Omental fat pad (tissue), 4 donors: Measurements from ENCODE around the gene HSD3B7. TPM values are rescaled to one million over a fixed set of nuclear protein-coding genes. Genes with fewer than 3 reads are reported as not detected.

ENCODE experiments used
- ATAC-seq: fragments of 150-250 bp; one replicate; pipeline ENCODE4 v1.9.1; 2016; ENCODE audit warnings: mild to moderate bottlenecking, moderate library complexity; ENCODE audit not compliant: low FRiP score
- DNase-seq: peaks from one replicate; pipeline ENCODE4 v3.0.0-alpha.2; 2019; ENCODE audit warnings: low spot score
- small RNA-seq: library from RNA; depleted of rRNA; stranded (forward); fragments of <200 nt; gene quantifications from one replicate; pipeline ENCODE3, GENCODE V24; 2016
- total RNA-seq, 4 donors: library from RNA; depleted of rRNA; stranded (reverse); fragments of >200 nt; gene quantifications; one replicate each; pipeline ENCODE4 v1.1.0, GENCODE V29; 2016
- TF ChIP-seq, protein P1 (sequence below), 3 donors: fragments of 450-650 bp; IDR thresholded peaks; one replicate each; pipeline ENCODE4 v1.5.1; 2016 to 2017; ENCODE audit warnings: antibody characterized with exemption in 3 of 3, mild to moderate bottlenecking in 3 of 3, moderate library complexity in 2 of 3

HSD3B7 gene
- total RNA-seq, 4 donors from 2014 or later = 23.2 to 45.3 (median 33.0) TPM

DNA sequence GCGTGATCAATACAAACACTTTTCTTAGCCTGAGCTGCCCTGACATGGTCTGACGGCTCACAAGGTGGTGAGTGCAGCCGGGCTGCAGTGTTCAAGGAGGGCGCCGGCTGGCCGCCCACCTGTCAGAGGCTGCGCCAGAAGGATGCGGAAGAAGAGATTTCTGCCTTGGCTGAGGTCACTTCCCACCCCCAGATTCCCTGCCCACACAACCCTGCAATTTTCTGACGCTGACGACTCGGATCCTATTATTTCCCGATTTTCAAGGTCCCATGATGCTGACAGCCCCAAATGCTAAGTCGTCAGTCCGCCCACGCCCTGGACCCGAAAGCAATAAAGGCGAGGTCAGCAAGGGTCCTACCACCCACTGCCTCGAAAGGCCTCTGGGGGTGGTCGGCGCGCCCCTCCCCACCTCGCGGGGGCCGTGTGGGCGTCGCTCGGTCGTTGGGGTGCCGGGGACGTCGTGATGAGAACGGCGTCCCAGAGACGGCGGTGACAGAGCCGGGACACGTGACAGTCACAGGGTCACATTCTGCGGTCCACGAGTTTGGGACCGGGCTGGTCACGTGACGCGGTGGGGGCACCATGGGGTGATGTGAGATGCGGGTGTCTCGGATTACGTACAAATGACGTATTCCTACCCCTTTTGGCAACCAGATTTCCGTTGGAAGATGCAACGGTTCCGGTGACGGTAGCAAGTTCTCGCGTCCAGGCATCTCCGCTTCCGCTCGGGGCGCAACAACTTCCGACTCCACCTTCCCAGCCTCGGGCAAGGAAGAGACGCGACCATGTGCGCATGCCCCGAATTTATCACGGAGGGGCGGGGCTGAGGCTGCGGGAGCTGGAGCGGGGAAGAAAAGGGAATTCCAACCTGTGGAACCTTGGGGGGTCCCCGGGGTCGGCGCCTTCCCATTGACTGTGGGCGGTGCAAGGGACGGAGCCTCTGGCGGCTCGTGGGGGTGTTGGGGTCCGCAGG lies 48.0 kb downstream of the HSD3B7 start, which contains the start of gene STX4:
Gene STX4 (plus strand): TSS at position 823 of the 973 bp plus-strand sequence. CDS start 248 bp downstream, outside the sequence.
- ATAC-seq (peak; percentile 90), DNase-seq (peak; percentile 96)
- TF ChIP-seq, protein P1, sequence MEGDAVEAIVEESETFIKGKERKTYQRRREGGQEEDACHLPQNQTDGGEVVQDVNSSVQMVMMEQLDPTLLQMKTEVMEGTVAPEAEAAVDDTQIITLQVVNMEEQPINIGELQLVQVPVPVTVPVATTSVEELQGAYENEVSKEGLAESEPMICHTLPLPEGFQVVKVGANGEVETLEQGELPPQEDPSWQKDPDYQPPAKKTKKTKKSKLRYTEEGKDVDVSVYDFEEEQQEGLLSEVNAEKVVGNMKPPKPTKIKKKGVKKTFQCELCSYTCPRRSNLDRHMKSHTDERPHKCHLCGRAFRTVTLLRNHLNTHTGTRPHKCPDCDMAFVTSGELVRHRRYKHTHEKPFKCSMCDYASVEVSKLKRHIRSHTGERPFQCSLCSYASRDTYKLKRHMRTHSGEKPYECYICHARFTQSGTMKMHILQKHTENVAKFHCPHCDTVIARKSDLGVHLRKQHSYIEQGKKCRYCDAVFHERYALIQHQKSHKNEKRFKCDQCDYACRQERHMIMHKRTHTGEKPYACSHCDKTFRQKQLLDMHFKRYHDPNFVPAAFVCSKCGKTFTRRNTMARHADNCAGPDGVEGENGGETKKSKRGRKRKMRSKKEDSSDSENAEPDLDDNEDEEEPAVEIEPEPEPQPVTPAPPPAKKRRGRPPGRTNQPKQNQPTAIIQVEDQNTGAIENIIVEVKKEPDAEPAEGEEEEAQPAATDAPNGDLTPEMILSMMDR (IDR thresholded peaks at IDR 0.05) = no peak

DNA sequence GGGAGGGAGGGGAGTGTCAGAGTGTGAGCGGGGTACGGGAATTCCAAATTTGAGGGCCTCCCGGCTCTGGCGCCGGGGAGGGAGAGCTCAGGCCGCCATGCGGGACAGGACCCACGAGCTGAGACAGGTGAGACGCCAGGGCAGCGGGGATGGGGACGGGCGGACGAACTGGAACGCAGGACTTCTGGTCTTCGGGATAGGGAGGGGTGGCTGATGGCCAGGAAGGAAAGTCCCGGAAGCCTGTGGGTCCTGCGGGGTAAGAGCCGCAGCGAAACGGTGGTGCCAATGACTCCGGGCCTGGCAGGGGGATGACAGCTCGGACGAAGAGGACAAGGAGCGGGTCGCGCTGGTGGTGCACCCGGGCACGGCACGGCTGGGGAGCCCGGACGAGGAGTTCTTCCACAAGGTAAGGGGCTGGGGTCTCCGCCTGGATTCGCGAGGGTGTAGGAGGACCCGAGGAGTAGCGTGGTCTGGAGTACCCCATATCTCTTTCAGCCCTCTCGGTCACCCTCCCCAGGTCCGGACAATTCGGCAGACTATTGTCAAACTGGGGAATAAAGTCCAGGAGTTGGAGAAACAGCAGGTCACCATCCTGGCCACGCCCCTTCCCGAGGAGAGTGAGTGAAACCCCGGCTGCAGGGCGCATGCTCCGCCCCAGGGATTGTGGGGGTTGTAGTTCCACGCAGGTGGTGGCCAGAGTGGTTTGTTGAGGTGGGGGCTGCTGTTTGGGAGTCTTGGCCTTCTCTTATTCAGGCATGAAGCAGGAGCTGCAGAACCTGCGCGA lies 48.9 kb downstream of the HSD3B7 start:
- DNase-seq (peak; percentile 83), ATAC-seq (peak; percentile 41)
- TF ChIP-seq, protein P1 (IDR thresholded peaks at IDR 0.05) = no peak

DNA sequence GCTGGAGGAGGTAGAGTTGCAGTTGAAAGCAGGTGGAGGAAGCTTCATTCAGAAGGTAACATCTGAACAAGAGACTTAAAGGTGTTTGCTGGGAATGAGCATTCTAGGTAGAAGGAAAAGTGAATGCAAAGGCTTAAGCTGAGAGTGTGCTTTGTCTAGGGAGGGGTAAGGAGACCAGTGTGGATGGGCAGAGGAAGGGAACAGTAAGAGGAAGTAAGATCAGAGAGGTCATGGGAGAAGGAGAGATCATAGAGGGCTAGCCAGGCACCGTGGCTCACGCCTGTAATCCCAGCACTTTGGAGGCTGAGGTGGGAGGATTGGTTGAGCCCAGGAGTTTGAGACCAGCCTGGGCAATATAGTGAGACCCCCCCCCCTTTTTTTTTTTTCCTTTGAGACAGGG lies 51.7 kb downstream of the HSD3B7 start:
- TF ChIP-seq, protein P1 (IDR thresholded peaks at IDR 0.05) = no peak
- no peak for ATAC-seq
- DNase-seq = no peak

Small RNA genes within 50 kb of the gene (small RNA-seq; reads per million reads assigned to genes)
- gene AC135048.1 = not detected

Other genes with a start within 250 kb of the HSD3B7 start
- gene PHKG2, start 236.8 kb upstream of the HSD3B7 start, total RNA-seq = 10 to 100 TPM; 25.2 to 34.0 (median 29.4) TPM
- gene CFAP119, start 223.1 kb upstream of the HSD3B7 start, total RNA-seq = 1 to 10 TPM; 1.4 to 4.8 (median 2.5) TPM
- 10 to 100 TPM; 53.9 to 77.7 (median 69.5) TPM for gene RNF40, start 222.9 kb upstream of the HSD3B7 start, total RNA-seq
- 10 to 100 TPM in 2 of 4 donors, 1 to 10 TPM in 2; 8.7 to 15.0 (median 11.5) TPM for gene ZNF629, start 198.0 kb upstream of the HSD3B7 start, total RNA-seq
- 10 to 100 TPM; 17.4 to 37.0 (median 22.2) TPM for gene BCL7C, start 91.1 kb upstream of the HSD3B7 start, total RNA-seq
- gene CTF1, start 88.6 kb upstream of the HSD3B7 start, total RNA-seq = 1 to 10 TPM; 1.7 to 3.5 (median 2.3) TPM
- gene FBXL19, start 61.6 kb upstream of the HSD3B7 start, total RNA-seq = 1 to 10 TPM; 4.7 to 9.1 (median 6.9) TPM
- 10 to 100 TPM; 15.5 to 42.6 (median 33.9) TPM for gene ORAI3, start 36.1 kb upstream of the HSD3B7 start, total RNA-seq
- gene SETD1A, start 27.5 kb upstream of the HSD3B7 start, total RNA-seq = 10 to 100 TPM in 2 of 4 donors, 1 to 10 TPM in 2; 5.3 to 13.6 (median 9.2) TPM
- gene STX1B, start 25.4 kb downstream of the HSD3B7 start, total RNA-seq = 1 to 10 TPM in 2 of 4 donors, under 1 TPM in 2; 0.47 to 1.9 (median 1.0) TPM
- gene STX4, start 48.4 kb downstream of the HSD3B7 start, total RNA-seq = 10 to 100 TPM; 40.9 to 93.7 (median 66.8) TPM
- gene ZNF668, start 89.0 kb downstream of the HSD3B7 start, total RNA-seq = 10 to 100 TPM in 2 of 4 donors, 1 to 10 TPM in 2; 7.4 to 13.9 (median 10.8) TPM
- gene ZNF646, start 89.2 kb downstream of the HSD3B7 start, total RNA-seq = 10 to 100 TPM in 3 of 4 donors, 1 to 10 TPM in 1; 8.1 to 18.0 (median 11.9) TPM
- gene PRSS53, start 103.7 kb downstream of the HSD3B7 start, total RNA-seq = 1 to 10 TPM in 2 of 4 donors, under 1 TPM in 2; 0.63 to 2.2 (median 1.3) TPM
- 100 to 1,000 TPM in 2 of 4 donors, 10 to 100 TPM in 2; 85.6 to 128 (median 99.3) TPM for gene VKORC1, start 109.6 kb downstream of the HSD3B7 start, total RNA-seq
- gene BCKDK, start 123.2 kb downstream of the HSD3B7 start, total RNA-seq = 10 to 100 TPM; 34.5 to 52.5 (median 43.4) TPM
- gene KAT8, start 132.5 kb downstream of the HSD3B7 start, total RNA-seq = 10 to 100 TPM; 39.4 to 72.2 (median 49.1) TPM
- gene PRSS8, start 150.5 kb downstream of the HSD3B7 start, total RNA-seq = 1 to 10 TPM in 2 of 4 donors, under 1 TPM in 1, not detected in 1; 0.31 to 2.6 (median 2.6) TPM
- 1 to 10 TPM; 4.1 to 8.8 (median 6.8) TPM for gene PRSS36, start 164.9 kb downstream of the HSD3B7 start, total RNA-seq
- 100 to 1,000 TPM in 2 of 4 donors, 10 to 100 TPM in 2; 65.0 to 162 (median 116) TPM for gene FUS, start 194.9 kb downstream of the HSD3B7 start, total RNA-seq
- gene PYCARD, start 217.6 kb downstream of the HSD3B7 start, total RNA-seq = 10 to 100 TPM; 25.4 to 50.2 (median 37.8) TPM
- under 1 TPM in 1 of 4 donors, not detected in 3; 0.28 TPM for gene TRIM72, start 228.9 kb downstream of the HSD3B7 start, total RNA-seq
- gene PYDC1, start 231.9 kb downstream of the HSD3B7 start, total RNA-seq = not detected